Stimulated activated CD4-positive, alpha-beta T cell treated with anti-CD3 and anti-CD28 coated beads, Interleukin-15, amount 100 ng/mL, for 48 hours (primary cell): ENCODE results near the gene NFKBIB.
"Not testable (repeated sequence)": the region's sequence is repeated elsewhere in the genome, so short reads cannot be mapped to it uniquely, and the experiment has no call there.

Source experiments
- DNase-seq, 2 donors: peaks; one replicate each; pipeline ENCODE4 v3.0.0-alpha.2; 2020; ENCODE audit warnings: low read depth in 2 of 2

The NFKBIB gene

GRCh38 chr19:38928391-38929001 lies 28.7 kb downstream of the NFKBIB start:
- no peak for DNase-seq

GRCh38 chr19:38929929-38930775 lies 30.4 kb downstream of the NFKBIB start, which contains the start of gene SARS2:
Gene SARS2, minus strand, starts transcription at chr19:38930763. Its CDS starts 27 bp downstream, at chr19:38930736.
- DNase-seq, result peak; percentile 84 to 86

- peak; percentile 96 to 98 for DNase-seq
Measured at GRCh38 chr19:38930776-38931520, 31.2 kb downstream of the NFKBIB start, which contains the start of gene MRPS12. Gene MRPS12, plus strand, starts transcription at chr19:38930944. Its CDS starts 351 bp downstream, at chr19:38931295.

- no peak for DNase-seq
Measured at GRCh38 chr19:38931521-38931793, 31.7 kb downstream of the NFKBIB start.

- peak in 1 of 2 donors; percentile 31 for DNase-seq
Measured at GRCh38 chr19:38932425-38933179, 32.8 kb downstream of the NFKBIB start.

DNA sequence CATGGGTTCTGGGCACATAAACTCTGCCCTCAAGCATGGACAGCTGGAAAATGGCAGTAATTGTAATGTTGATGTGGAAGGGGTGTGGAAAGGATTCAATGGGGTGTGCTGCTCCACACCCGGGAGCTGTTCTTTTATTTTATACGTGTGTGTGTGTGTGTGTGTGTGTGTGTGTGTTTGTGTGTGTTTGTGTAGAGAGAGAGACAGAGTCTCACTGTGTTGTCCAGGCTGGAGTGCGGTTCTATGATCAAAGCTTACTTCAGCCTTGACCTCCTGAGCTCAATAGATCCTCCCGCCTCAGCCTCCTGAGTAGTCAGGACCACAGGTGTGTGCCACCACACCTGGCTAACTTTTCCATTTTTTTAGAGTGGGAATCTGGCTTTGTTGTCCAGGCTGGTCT lies 33.8 kb downstream of the NFKBIB start:
- DNase-seq, result no peak

- DNase-seq, result no peak
Measured at GRCh38 chr19:38939957-38940356, 40.2 kb downstream of the NFKBIB start.

DNA sequence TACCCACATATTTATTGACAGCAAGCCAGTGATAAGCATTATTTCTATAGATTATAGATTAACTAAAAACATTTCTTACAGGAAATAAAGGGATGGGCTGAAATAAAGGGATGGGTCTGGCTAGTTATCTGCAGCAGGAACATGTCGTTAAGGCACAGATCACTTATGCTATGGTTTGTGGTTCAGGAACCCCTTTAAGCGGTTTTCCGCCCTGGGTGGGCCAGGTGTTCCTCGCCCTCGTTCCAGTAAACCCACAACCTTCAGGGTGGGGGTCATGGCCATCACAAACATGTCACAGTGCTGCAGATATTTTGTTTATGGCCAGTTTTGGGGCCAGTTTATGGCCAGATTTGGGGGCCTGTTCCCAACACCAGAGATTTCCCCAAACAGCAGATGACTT lies 41.7 kb downstream of the NFKBIB start:
- DNase-seq, result not testable (repeated sequence)

DNA sequence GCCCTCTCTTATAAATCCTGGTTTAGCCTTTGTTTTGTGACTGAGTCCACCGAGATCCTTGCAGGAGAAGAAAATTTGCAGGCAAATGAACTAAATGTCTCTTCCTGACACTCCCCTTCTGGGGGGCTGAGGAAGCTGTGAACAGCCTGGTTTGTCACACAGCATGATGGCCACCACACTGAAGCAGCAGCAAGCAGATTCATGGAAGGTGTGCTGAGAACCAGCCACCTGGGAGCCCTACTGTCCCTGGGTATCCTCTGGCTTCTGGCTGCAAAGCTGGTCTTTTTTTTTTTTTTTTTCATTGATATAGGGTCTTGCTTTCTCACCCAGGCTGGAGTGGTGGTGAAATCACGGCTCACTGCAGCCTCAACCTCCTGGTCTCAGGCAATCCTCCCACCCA lies 42.2 kb downstream of the NFKBIB start:
- no peak for DNase-seq

DNA sequence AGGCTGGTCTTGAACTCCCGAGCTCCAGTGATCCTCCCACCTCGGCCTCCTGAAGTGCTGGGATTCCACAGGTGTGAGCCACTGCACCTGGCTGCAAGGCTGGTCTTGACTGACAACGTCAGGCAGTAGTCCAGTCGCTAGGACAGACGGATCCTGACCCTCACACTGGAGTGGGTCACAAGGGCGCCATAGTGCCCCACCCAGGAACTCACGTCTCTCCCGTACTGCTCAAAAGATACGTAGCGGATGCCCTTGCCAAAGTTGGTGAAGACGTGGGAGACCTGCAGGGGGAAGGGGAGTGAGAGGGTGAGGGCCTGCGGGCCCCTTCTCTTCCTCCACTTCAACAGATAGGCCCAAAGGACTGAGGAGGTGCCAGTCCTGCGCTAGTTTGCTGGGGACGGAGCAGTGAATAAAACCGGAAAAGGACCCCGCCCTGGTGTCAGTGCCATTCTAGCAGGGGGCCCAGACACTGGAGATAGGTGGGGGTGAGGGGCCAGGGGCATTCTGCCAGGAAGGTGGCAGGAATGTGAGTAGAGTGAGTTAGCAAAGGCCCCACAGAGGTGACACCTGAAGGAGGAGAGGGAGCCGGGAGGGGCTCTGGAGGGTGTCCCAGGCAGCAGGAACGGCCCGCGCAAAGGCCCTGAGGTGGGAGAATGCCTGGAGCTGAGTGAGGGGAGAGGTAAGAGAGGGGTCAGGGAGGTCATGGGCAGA lies 42.9 kb downstream of the NFKBIB start:
- DNase-seq, result no peak

- DNase-seq, result no peak
Measured at GRCh38 chr19:38944981-38945506, 45.3 kb downstream of the NFKBIB start.

- DNase-seq, result no peak
Measured at GRCh38 chr19:38945562-38946228, 45.9 kb downstream of the NFKBIB start.

GRCh38 chr19:38946229-38947010 lies 46.7 kb downstream of the NFKBIB start:
- no peak for DNase-seq

GRCh38 chr19:38949580-38950367 lies 50.0 kb downstream of the NFKBIB start:
- peak; percentile 78 to 90 for DNase-seq

DNA sequence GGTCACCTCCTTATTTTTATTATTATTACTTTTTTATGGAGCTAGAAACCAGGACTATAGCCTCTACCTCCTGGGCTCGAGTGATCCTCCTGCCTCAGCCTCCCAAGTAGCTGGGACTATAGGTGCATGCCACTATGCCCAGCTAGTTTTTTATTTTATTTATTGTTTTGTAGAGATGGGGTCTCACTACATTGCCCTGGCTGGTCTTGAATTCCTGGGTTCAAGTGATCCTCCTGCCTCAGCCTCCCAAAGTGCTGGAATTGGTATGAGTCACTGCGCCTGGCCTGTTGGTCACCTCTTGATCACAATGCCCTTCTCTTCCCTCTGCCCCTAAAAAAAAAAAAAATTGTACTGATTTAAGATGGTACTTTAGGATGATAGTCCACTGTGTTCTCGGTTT lies 51.4 kb downstream of the NFKBIB start:
- no peak for DNase-seq

- DNase-seq, result no peak
Measured at GRCh38 chr19:38952395-38953165, 52.8 kb downstream of the NFKBIB start.

DNA sequence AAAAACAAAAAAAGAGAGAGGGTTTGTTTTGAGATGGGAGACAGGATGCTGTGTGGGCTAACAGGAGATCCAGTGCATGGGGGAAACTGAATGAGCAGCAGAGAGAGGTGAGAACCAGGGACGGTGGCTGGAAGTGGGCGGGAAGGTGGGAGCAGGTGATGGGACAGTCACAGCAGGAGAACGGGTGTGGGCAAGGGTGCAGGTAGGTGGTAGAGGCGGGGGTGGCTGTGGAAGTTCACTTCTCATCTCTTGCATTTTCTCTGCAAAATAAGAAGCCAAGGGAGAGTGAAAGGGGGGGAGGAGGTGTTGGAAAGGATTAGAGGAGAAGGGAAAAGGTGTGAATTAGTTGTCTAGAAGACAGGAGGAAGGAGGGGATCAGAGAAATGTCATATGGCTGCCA lies 53.9 kb downstream of the NFKBIB start:
- no peak for DNase-seq

GRCh38 chr19:38956264-38956663 lies 56.5 kb downstream of the NFKBIB start:
- DNase-seq, result no peak
